ENCODE data around the gene IAH1. TPM values are rescaled to one million over a fixed set of nuclear protein-coding genes. Genes with fewer than 3 reads are reported as not detected.

IAH1 gene
- total and polyA plus RNA-seq, 4 donors = 19.2 to 62.1 (median 27.0) TPM

DNA sequence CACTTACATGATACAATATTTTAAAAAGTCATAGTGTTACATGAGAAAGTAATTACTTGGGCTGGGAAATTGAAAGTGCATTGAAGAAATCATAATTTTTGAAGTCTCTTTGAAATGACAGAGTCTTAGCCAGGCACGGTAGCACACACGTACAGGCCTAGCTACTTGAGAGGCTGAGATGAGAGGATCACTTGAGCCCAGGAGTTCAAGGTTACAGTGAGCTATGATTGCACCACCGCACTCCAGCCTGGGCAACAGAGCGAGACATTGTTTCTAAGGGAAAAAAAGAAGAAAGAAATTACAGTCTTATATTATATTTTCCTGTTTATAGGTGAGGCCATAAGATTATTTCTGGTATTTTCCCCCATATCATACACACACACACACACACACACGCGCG, 9.2 kb upstream of the IAH1 start:
- no peak overlapping the region for H3K27ac ChIP-seq (ENCODE audit: low read depth in 1 of 2, low read length in 2 of 2)
- H3K36me3 ChIP-seq (ENCODE audit: control insufficient read depth in 4 of 4, insufficient read depth in 3 of 4, low read depth in 1 of 4, low read length in 3 of 4) = peaks cover 6 to 18% (median 11%) of the 10 kb centered on the region in 4 donors
- DNase-seq (ENCODE audit: low spot score) = no peak
- no peak for TF ChIP-seq NR2F2 (IDR thresholded peaks at IDR 0.05)
- TF ChIP-seq, protein P1, sequence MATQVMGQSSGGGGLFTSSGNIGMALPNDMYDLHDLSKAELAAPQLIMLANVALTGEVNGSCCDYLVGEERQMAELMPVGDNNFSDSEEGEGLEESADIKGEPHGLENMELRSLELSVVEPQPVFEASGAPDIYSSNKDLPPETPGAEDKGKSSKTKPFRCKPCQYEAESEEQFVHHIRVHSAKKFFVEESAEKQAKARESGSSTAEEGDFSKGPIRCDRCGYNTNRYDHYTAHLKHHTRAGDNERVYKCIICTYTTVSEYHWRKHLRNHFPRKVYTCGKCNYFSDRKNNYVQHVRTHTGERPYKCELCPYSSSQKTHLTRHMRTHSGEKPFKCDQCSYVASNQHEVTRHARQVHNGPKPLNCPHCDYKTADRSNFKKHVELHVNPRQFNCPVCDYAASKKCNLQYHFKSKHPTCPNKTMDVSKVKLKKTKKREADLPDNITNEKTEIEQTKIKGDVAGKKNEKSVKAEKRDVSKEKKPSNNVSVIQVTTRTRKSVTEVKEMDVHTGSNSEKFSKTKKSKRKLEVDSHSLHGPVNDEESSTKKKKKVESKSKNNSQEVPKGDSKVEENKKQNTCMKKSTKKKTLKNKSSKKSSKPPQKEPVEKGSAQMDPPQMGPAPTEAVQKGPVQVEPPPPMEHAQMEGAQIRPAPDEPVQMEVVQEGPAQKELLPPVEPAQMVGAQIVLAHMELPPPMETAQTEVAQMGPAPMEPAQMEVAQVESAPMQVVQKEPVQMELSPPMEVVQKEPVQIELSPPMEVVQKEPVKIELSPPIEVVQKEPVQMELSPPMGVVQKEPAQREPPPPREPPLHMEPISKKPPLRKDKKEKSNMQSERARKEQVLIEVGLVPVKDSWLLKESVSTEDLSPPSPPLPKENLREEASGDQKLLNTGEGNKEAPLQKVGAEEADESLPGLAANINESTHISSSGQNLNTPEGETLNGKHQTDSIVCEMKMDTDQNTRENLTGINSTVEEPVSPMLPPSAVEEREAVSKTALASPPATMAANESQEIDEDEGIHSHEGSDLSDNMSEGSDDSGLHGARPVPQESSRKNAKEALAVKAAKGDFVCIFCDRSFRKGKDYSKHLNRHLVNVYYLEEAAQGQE (IDR thresholded peaks at IDR 0.05) = no peak
- TF ChIP-seq HNF4A (conservative IDR thresholded peaks at IDR 0.05) = no peak
- TF ChIP-seq YY1 (IDR thresholded peaks at IDR 0.05) = no peak
- TF ChIP-seq, protein P2, sequence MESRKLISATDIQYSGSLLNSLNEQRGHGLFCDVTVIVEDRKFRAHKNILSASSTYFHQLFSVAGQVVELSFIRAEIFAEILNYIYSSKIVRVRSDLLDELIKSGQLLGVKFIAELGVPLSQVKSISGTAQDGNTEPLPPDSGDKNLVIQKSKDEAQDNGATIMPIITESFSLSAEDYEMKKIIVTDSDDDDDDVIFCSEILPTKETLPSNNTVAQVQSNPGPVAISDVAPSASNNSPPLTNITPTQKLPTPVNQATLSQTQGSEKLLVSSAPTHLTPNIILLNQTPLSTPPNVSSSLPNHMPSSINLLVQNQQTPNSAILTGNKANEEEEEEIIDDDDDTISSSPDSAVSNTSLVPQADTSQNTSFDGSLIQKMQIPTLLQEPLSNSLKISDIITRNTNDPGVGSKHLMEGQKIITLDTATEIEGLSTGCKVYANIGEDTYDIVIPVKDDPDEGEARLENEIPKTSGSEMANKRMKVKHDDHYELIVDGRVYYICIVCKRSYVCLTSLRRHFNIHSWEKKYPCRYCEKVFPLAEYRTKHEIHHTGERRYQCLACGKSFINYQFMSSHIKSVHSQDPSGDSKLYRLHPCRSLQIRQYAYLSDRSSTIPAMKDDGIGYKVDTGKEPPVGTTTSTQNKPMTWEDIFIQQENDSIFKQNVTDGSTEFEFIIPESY (IDR thresholded peaks at IDR 0.05) = no peak
- no peak for TF ChIP-seq TAF1 (conservative IDR thresholded peaks at IDR 0.05)
- TF ChIP-seq HNF4G (IDR thresholded peaks at IDR 0.05) = no peak
- no peak for TF ChIP-seq RAD21 (IDR thresholded peaks at IDR 0.05)
- no peak for TF ChIP-seq FOXA1 (IDR thresholded peaks at IDR 0.05)
- no peak for TF ChIP-seq RXRA (IDR thresholded peaks at IDR 0.05)
- no peak overlapping the region for H3K9ac ChIP-seq (ENCODE audit: low read depth in 1 of 2, low read length in 2 of 2)
- H3K4me1 ChIP-seq (ENCODE audit: control insufficient read depth in 4 of 4, insufficient read depth in 4 of 4, low read length in 3 of 4) = no peaks in the 10 kb centered on the region
- no peaks in the 10 kb centered on the region for H3K9me3 ChIP-seq (ENCODE audit: control insufficient read depth in 4 of 4, low read length in 3 of 4)
- no peak overlapping the region for H3K4me3 ChIP-seq (ENCODE audit: low read depth in 1 of 3, low read length in 3 of 3)
- 89% methylated on average over 7 of the region's 7 CpGs for WGBS
- no peaks in the 10 kb centered on the region for H3K27me3 ChIP-seq (ENCODE audit: control insufficient read depth in 4 of 4, insufficient read depth in 4 of 4, low read length in 3 of 4)

DNA sequence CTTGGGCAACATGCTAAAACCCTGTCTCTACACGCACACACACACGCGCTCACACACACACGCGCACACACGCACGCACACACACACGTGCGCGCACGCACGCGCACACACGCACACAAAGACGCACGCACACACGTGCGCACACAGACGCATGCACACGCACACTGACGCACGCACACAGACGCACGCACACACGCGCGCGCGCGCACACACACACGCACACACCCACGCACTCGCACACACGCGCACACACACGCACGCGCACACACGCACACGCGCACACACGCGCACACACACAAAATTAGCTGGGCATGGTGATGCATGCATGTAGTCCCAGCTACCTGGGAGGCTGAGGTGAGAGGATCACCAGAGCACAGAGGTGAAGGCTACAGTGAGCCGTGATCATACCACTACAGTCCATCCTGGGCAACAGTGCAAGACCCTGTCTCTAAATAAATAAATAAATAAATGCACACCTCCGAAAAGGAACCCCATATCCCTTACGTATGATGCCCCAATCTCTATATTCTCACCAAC, 8.1 kb upstream of the IAH1 start:
- H3K27ac ChIP-seq (ENCODE audit: low read depth in 1 of 2, low read length in 2 of 2) = no peak overlapping the region
- no peak overlapping the region for H3K4me3 ChIP-seq (ENCODE audit: low read depth in 1 of 3, low read length in 3 of 3)
- no peak overlapping the region for H3K9ac ChIP-seq (ENCODE audit: low read depth in 1 of 2, low read length in 2 of 2)
- no peaks in the 10 kb centered on the region for H3K9me3 ChIP-seq (ENCODE audit: control insufficient read depth in 4 of 4, low read length in 3 of 4)
- TF ChIP-seq FOXA2 (IDR thresholded peaks at IDR 0.05) = no peak
- no peak for TF ChIP-seq YY1 (IDR thresholded peaks at IDR 0.05)
- no peak for TF ChIP-seq TAF1 (conservative IDR thresholded peaks at IDR 0.05)
- no peaks in the 10 kb centered on the region for H3K4me1 ChIP-seq (ENCODE audit: control insufficient read depth in 4 of 4, insufficient read depth in 4 of 4, low read length in 3 of 4)
- 92% methylated on average over 46 of the region's 46 CpGs for WGBS
- no peak for DNase-seq (ENCODE audit: low spot score)
- peaks cover 4 to 14% (median 8%) of the 10 kb centered on the region in 4 donors for H3K36me3 ChIP-seq (ENCODE audit: control insufficient read depth in 4 of 4, insufficient read depth in 3 of 4, low read depth in 1 of 4, low read length in 3 of 4)
- H3K27me3 ChIP-seq (ENCODE audit: control insufficient read depth in 4 of 4, insufficient read depth in 4 of 4, low read length in 3 of 4) = no peaks in the 10 kb centered on the region

GRCh38 chr2:9467687-9468086, 6.7 kb upstream of the IAH1 start:
- no peak for TF ChIP-seq HNF4A (conservative IDR thresholded peaks at IDR 0.05)
- TF ChIP-seq JUND (IDR thresholded peaks at IDR 0.05) = no peak
- no peak for TF ChIP-seq YY1 (IDR thresholded peaks at IDR 0.05)
- TF ChIP-seq ATF3 (IDR thresholded peaks at IDR 0.05) = no peak
- DNase-seq (ENCODE audit: low spot score) = no peak
- 90% methylated on average over 10 of the region's 10 CpGs for WGBS

More at GRCh38 chr2:9467687-9468086, 6.7 kb upstream of the IAH1 start:
- Histone ChIP-seq H3K9ac (ENCODE audit: low read depth in 1 of 2, low read length in 2 of 2) (no peak overlapping the region), H3K36me3 (ENCODE audit: control insufficient read depth in 4 of 4, insufficient read depth in 3 of 4, low read depth in 1 of 4, low read length in 3 of 4) (peaks cover 2 to 12% (median 7%) of the 10 kb centered on the region in 4 donors), H3K4me3 (ENCODE audit: low read depth in 1 of 3, low read length in 3 of 3) (no peak overlapping the region), H3K27me3 (ENCODE audit: control insufficient read depth in 4 of 4, insufficient read depth in 4 of 4, low read length in 3 of 4) (no peaks in the 10 kb centered on the region), H3K9me3 (ENCODE audit: control insufficient read depth in 4 of 4, low read length in 3 of 4) (no peaks in the 10 kb centered on the region), H3K4me1 (ENCODE audit: control insufficient read depth in 4 of 4, insufficient read depth in 4 of 4, low read length in 3 of 4) (no peaks in the 10 kb centered on the region), H3K27ac (ENCODE audit: low read depth in 1 of 2, low read length in 2 of 2) (no peak overlapping the region)

Measured in liver (tissue), 9 donors.